NCI-H1436 treated with DMSO at 0.1 percent for 48 hours (cell line): ENCODE measurements around the gene CARS2.
"Not testable (repeated sequence)": the region's sequence is repeated elsewhere in the genome, so short reads cannot be mapped to it uniquely, and the experiment has no call there.

Experiments
- DNase-seq: peaks from one replicate; lab custom pipeline; 2025; lab: John Stamatoyannopoulos, UW

Gene CARS2

DNA sequence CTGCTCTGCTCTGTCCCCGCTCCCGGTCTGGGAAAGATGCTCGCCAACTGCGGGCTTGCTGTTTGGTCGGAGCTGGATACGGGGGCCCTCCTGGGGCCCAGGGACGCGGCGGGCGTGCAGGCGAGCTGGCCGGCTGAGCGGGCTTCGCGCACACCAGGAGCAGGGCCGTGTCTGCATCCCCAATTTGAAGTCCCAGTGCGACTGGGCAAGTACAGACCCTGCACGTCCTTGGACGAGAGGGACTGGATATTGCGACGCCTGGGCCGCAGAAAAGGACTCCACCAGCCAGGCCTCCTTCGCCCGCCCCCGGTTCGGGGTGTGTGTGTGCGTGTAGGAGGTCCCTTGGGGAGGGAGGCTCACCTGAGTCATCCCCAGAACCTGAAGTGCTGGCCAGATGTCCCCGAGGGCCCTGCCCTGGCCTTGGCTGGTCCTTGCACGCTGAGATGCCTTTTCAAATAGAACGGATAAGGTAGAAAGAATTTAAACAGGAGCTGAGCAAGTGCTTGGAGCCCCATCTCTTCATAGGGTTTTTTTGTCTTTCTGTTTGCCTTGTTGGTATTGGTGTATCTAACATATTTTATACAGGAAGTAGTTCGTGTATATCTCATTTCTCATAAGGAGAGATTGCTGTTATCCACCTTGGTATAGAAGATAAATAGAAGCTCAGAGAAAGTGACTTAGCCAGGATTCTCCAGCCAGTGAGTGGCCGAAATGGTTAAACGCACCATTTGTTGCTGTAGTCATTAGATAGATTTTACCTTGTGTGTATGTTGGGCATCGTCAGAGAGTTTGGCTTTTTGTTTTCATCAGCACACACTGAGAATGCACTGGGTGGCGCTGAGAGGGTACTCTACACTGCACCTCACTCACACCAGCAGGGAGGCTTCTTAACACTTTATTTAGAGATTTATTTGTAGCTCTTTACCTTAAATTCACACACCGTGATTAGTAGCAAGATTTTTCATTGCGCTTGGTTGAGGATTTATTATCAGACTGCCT is 89.5 kb downstream of the CARS2 start:
- DNase-seq = no peak

- DNase-seq = peak; percentile 74
Measured at GRCh38 chr13:110615322-110616102, 90.4 kb downstream of the CARS2 start, which contains the start of gene NAXD. Gene NAXD (plus strand): TSS chr13:110615545. CDS start chr13:110615602, 57 bp downstream.

DNA sequence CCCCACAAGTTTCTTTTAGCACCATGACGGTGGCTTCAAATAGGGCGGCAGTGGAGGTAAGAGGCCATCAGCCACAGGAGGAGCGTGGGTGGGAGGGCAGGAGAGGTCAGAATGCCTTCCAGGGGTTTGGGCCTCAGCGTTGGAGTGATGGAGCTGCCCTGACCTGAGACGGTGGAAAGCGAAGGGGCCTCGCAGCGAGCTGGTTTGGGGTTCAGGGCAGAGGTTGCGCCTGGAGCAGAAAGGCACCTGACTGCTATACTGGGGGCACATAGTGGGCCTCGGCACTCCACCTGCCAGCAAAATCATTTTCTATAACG is 91.0 kb downstream of the CARS2 start:
- no peak for DNase-seq

DNA sequence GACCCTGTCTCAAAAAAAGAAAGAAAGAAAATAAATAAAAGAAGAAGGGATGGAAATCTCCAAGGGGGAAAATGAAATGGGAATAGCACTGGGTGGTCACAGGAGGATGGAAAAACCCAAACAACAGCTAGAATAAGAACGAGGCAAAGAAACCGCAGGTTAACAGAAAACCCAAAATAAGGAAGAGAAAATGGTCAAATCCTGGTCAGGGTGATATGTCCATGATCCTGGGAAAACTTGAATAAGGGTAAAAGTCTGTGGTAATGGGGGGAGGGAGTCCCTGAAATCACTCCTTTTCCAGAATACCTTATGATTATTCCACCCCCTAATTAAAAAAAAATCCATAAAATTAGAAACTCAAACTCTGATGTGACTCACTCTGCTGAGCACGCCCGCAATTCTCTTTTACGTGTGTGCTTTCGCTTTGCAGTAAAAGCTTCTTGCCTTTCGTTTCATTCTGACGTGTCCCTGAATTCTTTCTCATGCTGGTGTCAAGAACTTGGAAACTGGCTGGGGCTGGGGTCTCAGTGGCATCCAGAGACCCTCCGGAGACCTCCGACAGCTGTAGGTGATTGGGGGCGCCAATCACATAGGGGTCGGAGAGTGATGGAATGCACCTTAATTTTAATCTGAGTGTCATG is 94.8 kb downstream of the CARS2 start:
- no peak for DNase-seq

- no peak for DNase-seq
Measured at GRCh38 chr13:110607675-110608224, 98.2 kb downstream of the CARS2 start.

DNA sequence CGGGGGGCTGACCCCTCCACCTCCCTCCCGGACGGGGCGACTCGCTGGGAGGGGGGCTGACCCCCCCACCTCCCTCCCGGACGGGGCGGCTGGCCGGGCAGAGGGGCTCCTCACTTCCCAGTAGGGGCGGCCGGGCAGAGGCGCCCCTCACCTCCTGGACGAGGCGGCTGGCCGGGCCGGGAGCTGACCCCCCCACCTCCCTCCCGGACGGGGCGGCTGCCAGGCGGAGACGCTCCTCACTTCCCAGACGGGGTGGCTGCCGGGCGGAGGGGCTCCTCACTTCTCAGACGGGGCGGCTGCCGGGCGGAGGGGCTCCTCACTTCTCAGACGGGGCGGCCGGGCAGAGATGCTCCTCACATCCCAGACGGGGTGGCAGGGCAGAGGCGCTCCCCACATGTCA is 99.6 kb downstream of the CARS2 start:
- not testable (repeated sequence) for DNase-seq

- DNase-seq = no peak
Measured at GRCh38 chr13:110605132-110605531, 100.8 kb downstream of the CARS2 start.

- DNase-seq = no peak
Measured at GRCh38 chr13:110600980-110601379, 104.9 kb downstream of the CARS2 start.

- DNase-seq = no peak
Measured at GRCh38 chr13:110600261-110600819, 105.6 kb downstream of the CARS2 start.

GRCh38 chr13:110597041-110597689 is 108.8 kb downstream of the CARS2 start:
- no peak for DNase-seq

DNA sequence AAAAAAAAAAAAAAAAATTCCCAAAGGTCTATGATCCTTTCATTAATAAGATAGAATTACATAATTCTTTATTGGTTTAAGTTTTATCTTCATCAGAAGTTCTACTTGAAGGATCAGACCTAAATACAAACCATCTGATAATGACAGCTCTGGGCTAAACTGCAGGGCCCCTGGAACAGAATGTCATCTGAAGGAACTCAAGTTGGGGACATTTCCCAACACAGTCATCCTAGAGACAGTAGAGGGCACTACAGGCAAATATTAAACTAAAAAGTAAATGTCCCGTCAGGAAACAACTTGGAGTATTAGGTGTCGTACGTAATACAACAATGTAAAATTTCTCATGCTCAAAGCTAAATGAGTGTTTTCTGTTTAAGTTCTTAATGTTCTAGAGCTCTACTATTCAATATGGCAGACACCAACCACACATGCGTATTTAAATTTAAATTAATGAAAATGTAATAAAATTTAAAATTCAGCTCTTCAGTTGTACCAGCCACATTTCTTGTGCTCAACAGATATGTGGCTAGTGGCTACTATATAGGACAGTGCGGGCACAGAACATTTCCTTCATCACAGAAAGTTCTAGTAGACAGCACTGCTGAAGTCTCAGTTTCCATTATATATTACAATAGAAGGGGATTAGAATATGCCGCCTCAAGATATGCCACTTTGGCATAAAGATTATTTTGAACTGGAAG is 112.3 kb downstream of the CARS2 start:
- DNase-seq = no peak

- no peak for DNase-seq
Measured at GRCh38 chr13:110592665-110593064, 113.3 kb downstream of the CARS2 start.
